ENCODE measurements around the gene AMDHD2.
A peak's percentile ranks its signal among the peaks of the same experiment; 100 is the strongest.

Gene AMDHD2

DNA sequence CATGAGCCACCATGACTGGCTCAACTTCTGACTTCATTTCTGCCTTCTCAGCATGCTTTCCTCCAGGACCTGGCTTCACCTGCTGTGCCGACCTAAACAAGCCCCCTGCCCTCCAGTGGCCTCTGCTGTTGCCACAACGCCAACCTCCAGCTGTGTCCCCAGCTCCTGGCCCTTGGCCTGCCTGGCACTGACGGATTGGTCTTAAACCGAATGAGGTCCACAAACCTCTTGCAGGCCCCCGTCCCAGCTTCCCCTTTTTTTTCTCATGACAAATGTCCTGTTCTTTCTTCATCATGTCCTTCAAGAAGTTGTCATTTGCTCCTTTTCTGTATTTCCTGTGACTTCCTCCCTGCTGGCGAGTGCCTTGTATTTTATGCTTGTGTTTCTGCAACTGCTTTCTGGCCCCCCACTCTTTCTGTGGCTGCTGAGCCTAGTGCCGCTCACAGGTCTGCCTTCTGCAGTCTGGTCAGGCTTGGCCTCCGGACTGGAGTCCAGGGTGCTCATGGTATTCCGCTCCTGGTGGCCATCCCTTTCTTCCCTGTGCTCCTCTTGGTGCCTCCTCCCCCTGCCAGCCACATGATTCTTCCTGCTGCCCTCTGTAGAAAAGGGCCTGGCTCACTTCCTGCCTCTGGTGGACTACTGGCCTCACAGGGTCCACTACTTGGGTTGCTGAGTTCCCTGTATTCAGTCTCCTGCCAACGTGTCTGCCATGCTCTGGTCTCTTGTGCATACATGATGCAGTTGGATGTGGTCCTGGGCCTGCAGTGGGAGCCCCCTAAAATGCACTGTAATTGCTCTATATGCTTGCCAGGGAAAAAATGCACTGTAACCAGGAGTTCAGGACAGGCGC lies 3.6 kb upstream of the AMDHD2 start:
- no peaks in the 10 kb centered on the region for H3K36me3 Mint-ChIP-seq
- peaks cover 60% of the 10 kb centered on the region for H3K4me1 Mint-ChIP-seq (ENCODE audit: low read depth)
- H3K9me3 Mint-ChIP-seq (ENCODE audit: low read depth): no peaks in the 10 kb centered on the region
- no peaks in the 10 kb centered on the region for H3K27me3 Mint-ChIP-seq
- H3K4me3 Mint-ChIP-seq: peak overlapping the region; percentile 91
- peak overlapping the region; percentile 92 for H3K27ac Mint-ChIP-seq

DNA sequence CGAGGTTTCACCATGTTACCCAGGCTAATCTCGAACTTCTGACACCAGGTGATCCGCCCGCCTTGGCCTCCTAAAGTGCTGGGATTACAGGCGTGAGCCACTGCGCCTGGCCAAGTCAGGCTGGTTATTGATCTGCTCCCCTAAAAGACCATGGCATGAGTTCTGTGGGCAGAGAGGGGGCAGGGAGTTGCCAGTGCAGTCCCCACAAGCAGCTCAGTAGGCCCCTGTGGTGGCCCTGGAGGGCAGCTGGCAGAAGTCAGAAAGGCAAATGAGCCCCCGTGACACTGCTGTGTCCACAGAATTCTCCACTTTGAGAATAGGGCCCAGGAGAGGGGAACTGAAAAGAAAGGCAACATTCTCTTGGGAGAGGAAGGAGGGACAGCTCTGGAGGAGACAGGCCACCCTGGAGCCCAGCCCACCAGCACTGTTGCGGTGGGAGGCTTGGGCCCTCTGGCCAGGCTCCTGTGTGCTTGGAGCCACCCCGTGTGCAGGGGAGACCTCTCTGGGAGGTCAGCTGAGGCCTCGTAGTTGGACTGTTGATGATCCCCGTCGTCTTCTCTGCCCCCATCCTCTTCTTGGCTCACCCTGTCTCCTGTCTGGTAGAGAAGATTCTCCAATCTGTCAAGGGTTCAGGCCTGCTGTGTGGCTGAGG lies 2.1 kb upstream of the AMDHD2 start:
- H3K27ac Mint-ChIP-seq: peak overlapping the region; percentile 16
- H3K27me3 Mint-ChIP-seq: no peaks in the 10 kb centered on the region
- no peaks in the 10 kb centered on the region for H3K9me3 Mint-ChIP-seq (ENCODE audit: low read depth)
- peaks cover 52% of the 10 kb centered on the region for H3K4me1 Mint-ChIP-seq (ENCODE audit: low read depth)
- H3K36me3 Mint-ChIP-seq: no peaks in the 10 kb centered on the region
- no peak overlapping the region for H3K4me3 Mint-ChIP-seq

- Mint-ChIP-seq H3K4me3 (peak overlapping the region; percentile 81), H3K4me1 (ENCODE audit: low read depth) (peaks cover 53% of the 10 kb centered on the region), H3K9me3 (ENCODE audit: low read depth) (no peaks in the 10 kb centered on the region), H3K27me3 (no peaks in the 10 kb centered on the region), H3K27ac (peak overlapping the region; percentile 91), H3K36me3 (no peaks in the 10 kb centered on the region)
These were observed 1.1 kb upstream of the AMDHD2 start for GRCh38 chr16:2518823-2519710.

DNA sequence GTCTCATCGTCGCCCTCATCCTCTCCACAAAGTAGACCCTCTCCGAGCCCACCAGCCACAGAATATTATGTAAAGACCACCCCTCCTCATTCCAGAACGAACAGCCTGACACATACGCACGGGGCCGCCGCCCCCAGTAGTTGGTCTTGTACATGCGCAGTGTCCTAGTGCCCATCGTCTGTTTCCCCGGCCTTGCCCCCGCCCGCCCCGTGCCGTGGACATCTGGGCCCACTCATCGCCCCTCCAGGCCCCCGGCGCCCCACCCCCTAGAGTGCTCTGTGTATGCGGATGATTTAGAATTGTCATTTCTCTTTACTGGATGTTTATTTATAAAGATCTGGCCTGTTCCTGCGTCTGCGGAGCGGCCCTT lies 475 bp upstream of the AMDHD2 start:
- Mint-ChIP-seq H3K27ac (peak overlapping the region; percentile 91), H3K4me1 (ENCODE audit: low read depth) (peaks cover 53% of the 10 kb centered on the region), H3K27me3 (no peaks in the 10 kb centered on the region), H3K36me3 (no peaks in the 10 kb centered on the region), H3K9me3 (ENCODE audit: low read depth) (no peaks in the 10 kb centered on the region), H3K4me3 (peak overlapping the region; percentile 81)

DNA sequence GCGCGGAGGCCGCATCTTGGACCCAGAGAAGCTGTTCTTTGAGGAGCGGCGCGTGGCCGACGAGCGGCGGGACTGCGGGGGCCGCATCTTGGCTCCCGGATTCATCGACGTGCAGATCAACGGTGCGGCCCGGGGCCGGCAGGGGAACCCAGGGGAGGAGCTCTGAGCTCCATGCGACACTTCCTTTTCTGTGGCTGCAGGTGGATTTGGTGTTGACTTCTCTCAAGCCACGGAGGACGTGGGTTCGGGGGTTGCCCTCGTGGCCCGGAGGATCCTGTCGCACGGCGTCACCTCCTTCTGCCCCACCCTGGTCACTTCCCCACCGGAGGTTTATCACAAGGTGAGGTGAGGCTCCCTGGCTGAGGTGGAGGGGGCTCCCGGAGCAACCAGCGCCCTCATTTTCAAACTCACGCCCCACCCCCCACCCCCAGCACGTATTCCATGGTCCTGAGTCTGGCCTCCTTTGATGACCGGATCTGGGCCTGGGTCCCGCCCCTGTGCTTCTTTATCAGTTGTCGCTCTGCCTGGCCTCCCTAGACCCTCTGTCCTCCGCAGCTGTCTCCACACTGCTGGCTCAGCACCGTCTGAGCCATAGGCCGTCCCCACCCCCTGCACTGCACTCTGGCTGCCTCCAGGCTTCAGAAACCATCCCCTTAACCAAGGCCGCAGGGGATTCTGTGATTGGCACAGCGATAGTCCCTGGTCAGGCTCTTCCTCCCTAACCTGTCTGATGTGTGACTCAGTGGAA lies 787 bp downstream of the AMDHD2 start:
- no peaks in the 10 kb centered on the region for H3K36me3 Mint-ChIP-seq
- H3K9me3 Mint-ChIP-seq (ENCODE audit: low read depth): no peaks in the 10 kb centered on the region
- H3K27me3 Mint-ChIP-seq: no peaks in the 10 kb centered on the region
- peaks cover 43% of the 10 kb centered on the region for H3K4me1 Mint-ChIP-seq (ENCODE audit: low read depth)
- peak overlapping the region; percentile 93 for H3K27ac Mint-ChIP-seq
- peak overlapping the region; percentile 90 for H3K4me3 Mint-ChIP-seq

GRCh38 chr16:2523801-2524231 lies 3.6 kb downstream of the AMDHD2 start:
- Mint-ChIP-seq H3K27me3 (no peaks in the 10 kb centered on the region), H3K9me3 (ENCODE audit: low read depth) (no peaks in the 10 kb centered on the region), H3K4me1 (ENCODE audit: low read depth) (peaks cover 20% of the 10 kb centered on the region), H3K36me3 (no peaks in the 10 kb centered on the region), H3K4me3 (no peak overlapping the region), H3K27ac (no peak overlapping the region)

- H3K36me3 Mint-ChIP-seq: no peaks in the 10 kb centered on the region
- peak overlapping the region; percentile 34 for H3K27ac Mint-ChIP-seq
- no peaks in the 10 kb centered on the region for H3K27me3 Mint-ChIP-seq
- H3K4me1 Mint-ChIP-seq (ENCODE audit: low read depth): peaks cover 16% of the 10 kb centered on the region
- no peak overlapping the region for H3K4me3 Mint-ChIP-seq
- H3K9me3 Mint-ChIP-seq (ENCODE audit: low read depth): no peaks in the 10 kb centered on the region
These were observed 4.3 kb downstream of the AMDHD2 start for GRCh38 chr16:2524339-2524938.

DNA sequence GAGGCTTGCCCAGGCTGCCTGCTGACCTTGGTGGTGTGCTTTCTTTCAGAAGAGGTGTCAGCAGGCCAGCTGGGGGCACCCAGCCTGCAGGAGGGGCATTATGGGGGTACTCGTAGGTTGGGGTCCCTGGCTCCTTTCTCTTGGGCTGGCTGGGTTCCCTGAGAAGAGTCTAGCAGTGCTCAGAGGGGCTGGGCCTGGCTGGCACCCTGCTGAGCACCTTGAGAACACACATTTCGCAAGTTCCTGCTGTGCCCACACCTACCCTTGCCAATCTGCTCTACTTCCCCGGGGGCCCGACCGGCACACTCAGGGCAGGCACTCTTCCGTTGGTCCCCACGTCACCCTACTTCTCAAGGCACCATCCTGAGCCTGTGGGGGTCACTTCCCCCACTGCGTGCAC lies 6.0 kb downstream of the AMDHD2 start:
- peaks cover 10% of the 10 kb centered on the region for H3K4me1 Mint-ChIP-seq (ENCODE audit: low read depth)
- no peak overlapping the region for H3K4me3 Mint-ChIP-seq
- H3K36me3 Mint-ChIP-seq: no peaks in the 10 kb centered on the region
- no peaks in the 10 kb centered on the region for H3K27me3 Mint-ChIP-seq
- no peak overlapping the region for H3K27ac Mint-ChIP-seq
- H3K9me3 Mint-ChIP-seq (ENCODE audit: low read depth): no peaks in the 10 kb centered on the region

DNA sequence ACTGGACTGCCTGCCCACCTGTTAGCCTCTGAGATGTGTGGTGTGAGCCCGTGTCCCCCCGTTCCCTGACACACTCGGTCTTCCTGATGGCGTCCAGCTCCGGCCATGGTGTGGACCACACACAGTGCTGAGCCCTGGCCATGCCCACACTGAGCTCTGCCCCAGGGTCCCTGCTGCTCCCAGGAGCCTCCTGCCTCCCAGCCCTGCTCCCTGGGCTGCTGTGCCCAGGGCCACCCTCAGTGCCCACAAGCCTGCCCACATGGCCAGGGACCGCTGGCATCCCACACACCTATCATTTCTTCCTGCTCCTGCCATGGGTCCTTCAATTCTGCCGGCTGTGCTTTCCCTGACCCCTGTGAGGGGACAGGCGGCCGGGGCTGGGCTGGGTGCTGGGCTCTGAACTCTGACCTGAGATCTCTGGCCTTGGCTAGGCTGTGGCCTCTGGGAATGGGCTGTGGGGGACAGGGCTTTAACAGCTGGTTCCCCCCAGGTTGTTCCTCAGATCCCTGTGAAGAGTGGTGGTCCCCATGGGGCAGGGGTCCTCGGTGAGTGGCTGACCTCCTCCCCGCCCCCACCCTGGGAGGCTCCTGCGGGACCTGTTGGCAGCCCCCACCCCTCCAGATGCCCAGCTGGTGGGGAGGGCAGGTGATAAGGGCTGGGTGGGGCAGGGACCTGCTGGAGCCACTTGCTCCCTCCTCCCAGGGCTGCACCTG lies 7.1 kb downstream of the AMDHD2 start:
- H3K9me3 Mint-ChIP-seq (ENCODE audit: low read depth): no peaks in the 10 kb centered on the region

GRCh38 chr16:2527784-2528100 lies 7.6 kb downstream of the AMDHD2 start:
- H3K9me3 Mint-ChIP-seq (ENCODE audit: low read depth): no peaks in the 10 kb centered on the region
- H3K4me3 Mint-ChIP-seq: no peak overlapping the region
- no peak overlapping the region for H3K27ac Mint-ChIP-seq
- H3K27me3 Mint-ChIP-seq: no peaks in the 10 kb centered on the region
- H3K4me1 Mint-ChIP-seq (ENCODE audit: low read depth): peaks cover 11% of the 10 kb centered on the region
- no peaks in the 10 kb centered on the region for H3K36me3 Mint-ChIP-seq

More for the DNA sequence above, 7.1 kb downstream of the AMDHD2 start:
- H3K4me1 Mint-ChIP-seq (ENCODE audit: low read depth): peaks cover 9% of the 10 kb centered on the region
- no peaks in the 10 kb centered on the region for H3K36me3 Mint-ChIP-seq
- H3K27ac Mint-ChIP-seq: no peak overlapping the region
- H3K4me3 Mint-ChIP-seq: no peak overlapping the region
- H3K27me3 Mint-ChIP-seq: no peaks in the 10 kb centered on the region

DNA sequence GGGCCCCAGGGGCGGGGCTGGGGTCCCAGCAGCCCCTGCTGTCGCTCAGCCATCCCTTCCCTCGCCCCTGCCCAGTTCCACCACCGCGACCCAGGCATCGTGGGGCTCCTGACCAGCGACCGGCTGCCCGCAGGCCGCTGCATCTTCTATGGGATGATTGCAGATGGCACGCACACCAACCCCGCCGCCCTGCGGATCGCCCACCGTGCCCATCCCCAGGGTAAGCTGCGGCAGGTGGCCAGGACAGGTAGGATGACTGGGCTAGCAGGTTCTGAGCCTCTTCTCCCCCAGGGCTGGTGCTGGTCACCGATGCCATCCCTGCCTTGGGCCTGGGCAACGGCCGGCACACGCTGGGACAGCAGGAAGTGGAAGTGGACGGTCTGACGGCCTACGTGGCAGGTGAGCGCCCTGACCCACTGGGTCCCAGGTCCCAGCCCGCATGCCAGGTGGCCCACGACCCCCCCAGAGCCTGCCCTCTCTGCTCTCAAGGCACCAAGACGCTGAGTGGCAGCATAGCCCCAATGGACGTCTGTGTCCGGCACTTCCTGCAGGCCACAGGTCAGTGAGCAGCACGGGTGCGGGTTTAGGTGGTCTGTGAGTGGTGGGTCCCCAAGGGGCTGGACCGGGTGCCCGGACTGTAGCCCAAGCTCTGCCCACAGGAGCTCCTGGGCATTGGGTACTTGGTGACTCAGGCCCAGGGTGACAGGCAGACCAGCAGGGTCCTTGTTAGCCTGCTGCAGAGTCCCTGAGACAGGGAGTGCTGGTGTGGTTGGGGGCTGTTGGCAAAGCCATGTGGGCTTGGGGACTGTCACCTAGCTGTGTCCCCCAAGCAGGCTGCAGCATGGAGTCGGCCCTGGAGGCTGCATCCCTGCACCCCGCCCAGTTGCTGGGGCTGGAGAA lies 8.2 kb downstream of the AMDHD2 start:
- no peaks in the 10 kb centered on the region for H3K27me3 Mint-ChIP-seq
- H3K9me3 Mint-ChIP-seq (ENCODE audit: low read depth): no peaks in the 10 kb centered on the region
- H3K36me3 Mint-ChIP-seq: no peaks in the 10 kb centered on the region
- no peak overlapping the region for H3K4me3 Mint-ChIP-seq
- H3K27ac Mint-ChIP-seq: no peak overlapping the region
- H3K4me1 Mint-ChIP-seq (ENCODE audit: low read depth): peaks cover 13% of the 10 kb centered on the region

- H3K4me3 Mint-ChIP-seq: no peak overlapping the region
- peaks cover 12% of the 10 kb centered on the region for H3K4me1 Mint-ChIP-seq (ENCODE audit: low read depth)
- no peaks in the 10 kb centered on the region for H3K9me3 Mint-ChIP-seq (ENCODE audit: low read depth)
- H3K36me3 Mint-ChIP-seq: no peaks in the 10 kb centered on the region
- no peaks in the 10 kb centered on the region for H3K27me3 Mint-ChIP-seq
- no peak overlapping the region for H3K27ac Mint-ChIP-seq
These were observed 9.1 kb downstream of the AMDHD2 start for GRCh38 chr16:2529061-2529931.
